CD8-positive, alpha-beta memory T cell (primary cell): Measurements from ENCODE around the gene ENTREP1. TPM values are rescaled to one million over a fixed set of nuclear protein-coding genes. Genes with fewer than 3 reads are reported as not detected.
"Not testable (repeated sequence)": the region's sequence is repeated elsewhere in the genome, so short reads cannot be mapped to it uniquely, and the experiment has no call there.

ENCODE experiments used
- CTCF ChIA-PET: fragments of 350-600 bp; sonication (Branson Sonifier 250); formaldehyde crosslinking; loops from one replicate; lab custom pipeline; 2021; ENCODE audit warnings: antibody characterized with exemption; lab: Charles Lee
- POLR2A ChIA-PET: fragments of 350-600 bp; sonication (Branson Sonifier 250); formaldehyde crosslinking; loops from one replicate; lab custom pipeline; 2021; ENCODE audit warnings: antibody characterized with exemption; lab: Charles Lee
- DNase-seq, 5 donors: peaks; one replicate each; pipeline versions ENCODE4 v3.0.0 to v3.0.0-alpha.2; 2020 to 2022; ENCODE audit warnings: mixed read lengths in 1 of 5
- H3K27ac ChIP-seq: one replicate; pipeline ENCODE4 v1.7.0; 2013; ENCODE audit warnings: low read depth, mild to moderate bottlenecking, low read length, moderate library complexity
- H3K27me3 ChIP-seq: 2 replicates; pipeline ENCODE4 v1.7.0; 2013; ENCODE audit warnings: low read length, mild to moderate bottlenecking; ENCODE audit not compliant: insufficient read depth, poor library complexity, severe bottlenecking
- H3K36me3 ChIP-seq: 2 replicates; pipeline ENCODE4 v1.7.0; 2013; ENCODE audit warnings: mild to moderate bottlenecking, low read length, moderate library complexity; ENCODE audit not compliant: insufficient read depth
- H3K4me1 ChIP-seq: 2 replicates; pipeline ENCODE4 v1.7.0; 2013; ENCODE audit warnings: mild to moderate bottlenecking, low read length, moderate library complexity; ENCODE audit not compliant: insufficient read depth
- H3K4me3 ChIP-seq: 2 replicates; pipeline ENCODE4 v1.7.0; 2013; ENCODE audit warnings: mild to moderate bottlenecking, low read length
- H3K9me3 ChIP-seq: 2 replicates; pipeline ENCODE4 v1.7.0; 2013; ENCODE audit warnings: mild to moderate bottlenecking, low read length
- H3K27ac Mint-ChIP-seq, 8 donors: one replicate each; pipeline ENCODE4 v1.8.0; 2020 to 2021; ENCODE audit warnings: mixed read lengths in 8 of 8, mild to moderate bottlenecking in 6 of 8, inconsistent platforms in 3 of 8, moderate library complexity in 3 of 8
- H3K27me3 Mint-ChIP-seq, 2 donors: one replicate each; pipeline ENCODE4 v1.8.0; 2020 to 2021; ENCODE audit warnings: mixed read lengths in 2 of 2, mild to moderate bottlenecking in 1 of 2, moderate library complexity in 1 of 2
- H3K36me3 Mint-ChIP-seq, 3 donors: one replicate each; pipeline ENCODE4 v1.8.0; 2020 to 2021; ENCODE audit warnings: mixed read lengths in 3 of 3, inconsistent platforms in 1 of 3, mild to moderate bottlenecking in 1 of 3
- H3K4me1 Mint-ChIP-seq, 3 donors: one replicate each; pipeline ENCODE4 v1.8.0; 2020 to 2021; ENCODE audit warnings: mixed read lengths in 3 of 3, inconsistent platforms in 1 of 3, mild to moderate bottlenecking in 1 of 3
- H3K4me3 Mint-ChIP-seq, 7 donors: one replicate each; pipeline ENCODE4 v1.8.0; 2020 to 2021; ENCODE audit warnings: mixed read lengths in 7 of 7, mild to moderate bottlenecking in 6 of 7, moderate library complexity in 4 of 7, inconsistent platforms in 2 of 7
- H3K9me3 Mint-ChIP-seq, 5 donors: one replicate each; pipeline ENCODE4 v1.8.0; 2020 to 2022; ENCODE audit warnings: mixed read lengths in 5 of 5, mild to moderate bottlenecking in 3 of 5, moderate library complexity in 2 of 5, inconsistent platforms in 1 of 5
- polyA plus RNA-seq: library from polyadenylated mRNA; unstranded; fragments of 300-500 nt; fragmentation: Illumina TruSeq; gene quantifications from one replicate; pipeline ENCODE4 v1.2.3, GENCODE V29; 2021
- total RNA-seq, 2 experiments: library from RNA; stranded (reverse); gene quantifications; one replicate each; pipeline ENCODE4 v1.2.3, GENCODE V29; 2021

ENTREP1 gene
- total and polyA plus RNA-seq, 3 experiments from 2014 or later = not detected

GRCh38 chr9:69433968-69434367 lies 109.0 kb downstream of the ENTREP1 start:
- Histone ChIP-seq H3K4me3 (no peak overlapping the region), H3K4me1 (no peaks in the 10 kb centered on the region), H3K9me3 (no peaks in the 10 kb centered on the region), H3K27me3 (no peaks in the 10 kb centered on the region), H3K36me3 (no peaks in the 10 kb centered on the region), H3K27ac (no peak overlapping the region)
- POLR2A ChIA-PET = no interaction called here
- H3K27me3 Mint-ChIP-seq = peaks cover 1 to 13% of the 10 kb centered on the region in 2 donors
- CTCF ChIA-PET = interaction anchor here (0.6 to 2.5 kb wide), 3 partner anchors 12 to 23 kb away, joined by 3 to 6 read pairs (median 4); no protein-coding TSS in a partner anchor
- no peaks in the 10 kb centered on the region for H3K9me3 Mint-ChIP-seq
- H3K4me1 Mint-ChIP-seq = no peaks in the 10 kb centered on the region
- no peaks in the 10 kb centered on the region for H3K36me3 Mint-ChIP-seq
- DNase-seq = no peak
- no peak overlapping the region for H3K4me3 Mint-ChIP-seq
- no peak overlapping the region for H3K27ac Mint-ChIP-seq

- DNase-seq, H3K4me3 ChIP-seq, H3K27ac ChIP-seq, H3K36me3 Mint-ChIP-seq, H3K4me1 ChIP-seq, H3K27me3 ChIP-seq, H3K4me1 Mint-ChIP-seq, H3K9me3 Mint-ChIP-seq, H3K9me3 ChIP-seq, POLR2A ChIA-PET, CTCF ChIA-PET, H3K27ac Mint-ChIP-seq, H3K36me3 ChIP-seq: not testable (repeated sequence)
- Mint-ChIP-seq H3K4me3 (peak overlapping the region in 3 of 7 donors; percentile 19 to 47 (median 35)), H3K27me3 (peaks cover 3 to 21% of the 10 kb centered on the region in 2 donors)
Measured at GRCh38 chr9:69439654-69440053, 114.6 kb downstream of the ENTREP1 start.

- DNase-seq, H3K27ac ChIP-seq, H3K4me1 ChIP-seq, H3K9me3 ChIP-seq, H3K9me3 Mint-ChIP-seq, POLR2A ChIA-PET, H3K36me3 Mint-ChIP-seq, H3K4me1 Mint-ChIP-seq, H3K27me3 ChIP-seq, H3K36me3 ChIP-seq, H3K27ac Mint-ChIP-seq, H3K4me3 ChIP-seq: not testable (repeated sequence)
- Mint-ChIP-seq H3K4me3 (peak overlapping the region in 3 of 7 donors; percentile 11 to 47 (median 35)), H3K27me3 (peaks cover 3 to 27% of the 10 kb centered on the region in 2 donors)
- CTCF ChIA-PET = interaction anchor here (0.9 kb wide), 1 partner anchor 20 kb away, joined by 3 read pairs; no protein-coding TSS in a partner anchor
Measured at GRCh38 chr9:69440254-69440955, 115.4 kb downstream of the ENTREP1 start.

Other genes with a start within 250 kb of the ENTREP1 start
- 10 to 100 TPM; 19.7 to 20.8 TPM for gene TJP2, start 150.9 kb upstream of the ENTREP1 start, total RNA-seq
- gene TJP2, start 150.9 kb upstream of the ENTREP1 start, polyA plus RNA-seq = 2.1 TPM